Liver (tissue), 9 donors: Measurements from ENCODE around the gene RDM1. TPM values are rescaled to one million over a fixed set of nuclear protein-coding genes. Genes with fewer than 3 reads are reported as not detected.

Experiments used
- DNase-seq: peaks from one replicate; pipeline ENCODE4 v3.0.0-alpha.2; 2017; ENCODE audit warnings: low spot score
- H3K27ac ChIP-seq, 2 donors: one replicate each; pipeline ENCODE4 v1.7.0; 2013; ENCODE audit warnings: inconsistent platforms in 2 of 2, low read length in 2 of 2, control low read depth in 1 of 2, low read depth in 1 of 2, mild to moderate bottlenecking in 1 of 2
- H3K27me3 ChIP-seq, 4 donors: one replicate each; pipeline versions ENCODE4 v1.6.1 to v1.7.0; 2013; ENCODE audit warnings: low read length in 3 of 4, inconsistent platforms in 1 of 4, mild to moderate bottlenecking in 1 of 4, moderate library complexity in 1 of 4; ENCODE audit not compliant: control insufficient read depth in 4 of 4, insufficient read depth in 4 of 4
- H3K36me3 ChIP-seq, 4 donors: one replicate each; pipeline versions ENCODE4 v1.6.1 to v1.7.0; 2013; ENCODE audit warnings: low read length in 3 of 4, mild to moderate bottlenecking in 3 of 4, low read depth in 1 of 4, moderate library complexity in 1 of 4; ENCODE audit not compliant: control insufficient read depth in 4 of 4, insufficient read depth in 3 of 4
- H3K4me1 ChIP-seq, 4 donors: one replicate each; pipeline versions ENCODE4 v1.6.1 to v1.7.0; 2013; ENCODE audit warnings: low read length in 3 of 4, mild to moderate bottlenecking in 3 of 4, moderate library complexity in 1 of 4; ENCODE audit not compliant: control insufficient read depth in 4 of 4, insufficient read depth in 4 of 4
- H3K4me3 ChIP-seq, 3 donors: one replicate each; pipeline versions ENCODE4 v1.6.1 to v1.7.0; 2013; ENCODE audit warnings: low read length in 3 of 3, control low read depth in 1 of 3, low read depth in 1 of 3, mild to moderate bottlenecking in 1 of 3
- H3K9ac ChIP-seq, 2 donors: one replicate each; pipeline ENCODE4 v1.7.0; 2013; ENCODE audit warnings: low read length in 2 of 2, mild to moderate bottlenecking in 2 of 2, moderate library complexity in 2 of 2, control low read depth in 1 of 2, low read depth in 1 of 2
- H3K9me3 ChIP-seq, 4 donors: one replicate each; pipeline versions ENCODE4 v1.6.1 to v1.7.0; 2013; ENCODE audit warnings: low read length in 3 of 4; ENCODE audit not compliant: control insufficient read depth in 4 of 4
- CTCF ChIP-seq: fragments of 150-350 bp; IDR thresholded peaks from 2 replicates; pipeline ENCODE4 v1.5.1; 2017; ENCODE audit warnings: improper control_type of control experiment, low read depth, low read length; ENCODE audit not compliant: missing input control
- EGR1 ChIP-seq, 2 donors: IDR thresholded peaks; 2 replicates each; pipeline ENCODE4 v1.6.1; 2016 to 2018; ENCODE audit warnings: antibody characterized with exemption in 2 of 2, low read depth in 2 of 2
- HNF4A ChIP-seq, 2 donors: conservative IDR thresholded peaks; 2 replicates each; pipeline ENCODE4 v1.6.1; 2016; ENCODE audit warnings: antibody characterized with exemption in 2 of 2, mild to moderate bottlenecking in 2 of 2
- HNF4G ChIP-seq: IDR thresholded peaks from 2 replicates; pipeline ENCODE4 v1.6.1; 2016; ENCODE audit warnings: antibody characterized with exemption
- JUND ChIP-seq, 2 donors: IDR thresholded peaks; 2 replicates each; pipeline ENCODE4 v1.6.1; 2016; ENCODE audit warnings: antibody characterized with exemption in 2 of 2
- MAX ChIP-seq: IDR thresholded peaks from 2 replicates; pipeline ENCODE4 v1.6.1; 2016; ENCODE audit warnings: antibody characterized with exemption
- RAD21 ChIP-seq, 2 donors: IDR thresholded peaks; 2 replicates each; pipeline ENCODE4 v1.6.1; 2016; ENCODE audit warnings: antibody characterized with exemption in 2 of 2, mild to moderate bottlenecking in 2 of 2
- RXRA ChIP-seq, 2 donors: IDR thresholded peaks; 2 replicates each; pipeline ENCODE4 v1.6.1; 2017 to 2018; ENCODE audit warnings: antibody characterized with exemption in 2 of 2, mild to moderate bottlenecking in 1 of 2
- SP1 ChIP-seq: IDR thresholded peaks from 2 replicates; pipeline ENCODE4 v1.6.1; 2018; ENCODE audit warnings: antibody characterized with exemption, mild to moderate bottlenecking
- TAF1 ChIP-seq: conservative IDR thresholded peaks from 2 replicates; pipeline ENCODE4 v1.6.1; 2016; ENCODE audit warnings: antibody characterized with exemption, mild to moderate bottlenecking
- YY1 ChIP-seq: IDR thresholded peaks from 2 replicates; pipeline ENCODE4 v1.6.1; 2016; ENCODE audit warnings: antibody characterized with exemption, mild to moderate bottlenecking
- ZBTB33 ChIP-seq: IDR thresholded peaks from 2 replicates; pipeline ENCODE4 v1.6.1; 2016; ENCODE audit warnings: antibody characterized with exemption
- WGBS: extraction: QIAGEN DNeasy Blood & Tissue Kit; methylation state at CpG from one replicate; pipeline ENCODE4 v1.1.7; 2013; 5-methylcytosine and 5-hydroxymethylcytosine counted together
- polyA plus RNA-seq, 2 donors: library from polyadenylated mRNA; stranded (reverse) in 1 of 2; unstranded in 1 of 2; fragments of 200-250 nt in 1 of 2; fragments of >200 nt in 1 of 2; fragmentation: Nextera tagmentation in 1 of 2; extraction: Ambion mirVana in 1 of 2; gene quantifications; one replicate each; pipeline versions ENCODE4 v1.2.1 to v1.2.3, GENCODE V29; 2013 to 2015
- total RNA-seq, 2 donors: library from RNA; depleted of rRNA; stranded (reverse); fragments of >200 nt; gene quantifications; one replicate each; pipeline ENCODE4 v1.2.3, GENCODE V29; 2014
- TF ChIP-seq, protein P1 (sequence below): IDR thresholded peaks from 2 replicates; pipeline ENCODE4 v1.6.1; 2016; ENCODE audit warnings: antibody characterized with exemption
- TF ChIP-seq, protein P2 (sequence below): IDR thresholded peaks from 2 replicates; pipeline ENCODE4 v1.6.1; 2016; ENCODE audit warnings: antibody characterized with exemption, mild to moderate bottlenecking
- donor health status: healthy.
- donor health status: healthy.
- donor health status: healthy.
- donor health status: healthy.
- donor health status: healthy.

Gene RDM1
- total and polyA plus RNA-seq, 4 donors: 0.29 to 1.9 (median 0.42) TPM; not detected in 1

- no peaks in the 10 kb centered on the region for H3K27me3 ChIP-seq
- H3K27ac ChIP-seq: no peak overlapping the region
- no peaks in the 10 kb centered on the region for H3K36me3 ChIP-seq
- no peaks in the 10 kb centered on the region for H3K4me1 ChIP-seq
- DNase-seq: no peak
- no peak overlapping the region for H3K4me3 ChIP-seq
- H3K9ac ChIP-seq: no peak overlapping the region
- TF ChIP-seq HNF4G (no peak), SP1 (no peak), JUND (IDR thresholded peaks at IDR 0.05) (no peak), MAX (no peak), ZBTB33 (no peak), YY1 (no peak)
- TF ChIP-seq, protein P1, sequence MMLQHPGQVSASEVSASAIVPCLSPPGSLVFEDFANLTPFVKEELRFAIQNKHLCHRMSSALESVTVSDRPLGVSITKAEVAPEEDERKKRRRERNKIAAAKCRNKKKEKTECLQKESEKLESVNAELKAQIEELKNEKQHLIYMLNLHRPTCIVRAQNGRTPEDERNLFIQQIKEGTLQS: no peak
- TF ChIP-seq, protein P2, sequence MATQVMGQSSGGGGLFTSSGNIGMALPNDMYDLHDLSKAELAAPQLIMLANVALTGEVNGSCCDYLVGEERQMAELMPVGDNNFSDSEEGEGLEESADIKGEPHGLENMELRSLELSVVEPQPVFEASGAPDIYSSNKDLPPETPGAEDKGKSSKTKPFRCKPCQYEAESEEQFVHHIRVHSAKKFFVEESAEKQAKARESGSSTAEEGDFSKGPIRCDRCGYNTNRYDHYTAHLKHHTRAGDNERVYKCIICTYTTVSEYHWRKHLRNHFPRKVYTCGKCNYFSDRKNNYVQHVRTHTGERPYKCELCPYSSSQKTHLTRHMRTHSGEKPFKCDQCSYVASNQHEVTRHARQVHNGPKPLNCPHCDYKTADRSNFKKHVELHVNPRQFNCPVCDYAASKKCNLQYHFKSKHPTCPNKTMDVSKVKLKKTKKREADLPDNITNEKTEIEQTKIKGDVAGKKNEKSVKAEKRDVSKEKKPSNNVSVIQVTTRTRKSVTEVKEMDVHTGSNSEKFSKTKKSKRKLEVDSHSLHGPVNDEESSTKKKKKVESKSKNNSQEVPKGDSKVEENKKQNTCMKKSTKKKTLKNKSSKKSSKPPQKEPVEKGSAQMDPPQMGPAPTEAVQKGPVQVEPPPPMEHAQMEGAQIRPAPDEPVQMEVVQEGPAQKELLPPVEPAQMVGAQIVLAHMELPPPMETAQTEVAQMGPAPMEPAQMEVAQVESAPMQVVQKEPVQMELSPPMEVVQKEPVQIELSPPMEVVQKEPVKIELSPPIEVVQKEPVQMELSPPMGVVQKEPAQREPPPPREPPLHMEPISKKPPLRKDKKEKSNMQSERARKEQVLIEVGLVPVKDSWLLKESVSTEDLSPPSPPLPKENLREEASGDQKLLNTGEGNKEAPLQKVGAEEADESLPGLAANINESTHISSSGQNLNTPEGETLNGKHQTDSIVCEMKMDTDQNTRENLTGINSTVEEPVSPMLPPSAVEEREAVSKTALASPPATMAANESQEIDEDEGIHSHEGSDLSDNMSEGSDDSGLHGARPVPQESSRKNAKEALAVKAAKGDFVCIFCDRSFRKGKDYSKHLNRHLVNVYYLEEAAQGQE: no peak
- WGBS: 80% methylated on average over 7 of the region's 7 CpGs
- H3K9me3 ChIP-seq: no peaks in the 10 kb centered on the region
Measured at GRCh38 chr17:35948092-35948491, 17.5 kb upstream of the RDM1 start.

DNA sequence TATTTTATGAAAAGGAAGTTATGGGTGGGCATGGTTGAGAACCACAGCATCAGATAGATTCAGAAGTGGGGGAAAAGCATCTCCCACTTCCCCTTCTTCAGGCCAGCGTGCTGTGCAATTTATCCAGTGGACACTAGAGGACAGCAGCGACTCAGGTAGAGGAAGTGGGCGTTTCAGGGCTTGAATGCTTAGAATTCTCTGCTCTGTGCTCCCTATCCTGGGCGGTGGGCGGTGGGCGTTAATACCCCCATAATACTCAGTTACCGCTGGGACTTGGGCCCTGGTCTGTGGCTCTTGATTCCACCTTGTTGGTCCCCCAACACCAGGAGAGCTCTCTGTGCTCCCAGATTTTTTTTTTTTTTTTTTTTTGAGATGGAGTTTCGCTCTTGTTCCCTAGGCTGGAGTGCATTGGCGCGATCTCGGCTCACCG lies 16.6 kb upstream of the RDM1 start:
- H3K4me1 ChIP-seq: no peaks in the 10 kb centered on the region
- peak; percentile 46 for DNase-seq
- 8% methylated on average over 12 of the region's 12 CpGs for WGBS
- H3K9ac ChIP-seq: no peak overlapping the region
- no peak for TF ChIP-seq HNF4A (conservative IDR thresholded peaks at IDR 0.05)
- no peak for TF ChIP-seq MAX
- peak; percentile 91 to 92 for TF ChIP-seq RAD21 (IDR thresholded peaks at IDR 0.05)
- peak; percentile 87 for TF ChIP-seq CTCF
- no peak for TF ChIP-seq ZBTB33
- TF ChIP-seq RXRA (IDR thresholded peaks at IDR 0.05): no peak
- no peak for TF ChIP-seq EGR1 (IDR thresholded peaks at IDR 0.05; ENCODE audit: low read depth in 2 of 2)
- no peak for TF ChIP-seq TAF1
- TF ChIP-seq HNF4G: no peak
- peak overlapping the region in 2 of 3 donors; percentile 46 to 66 for H3K4me3 ChIP-seq
- no peaks in the 10 kb centered on the region for H3K36me3 ChIP-seq
- H3K9me3 ChIP-seq: no peaks in the 10 kb centered on the region
- no peaks in the 10 kb centered on the region for H3K27me3 ChIP-seq
- no peak overlapping the region for H3K27ac ChIP-seq
